ENCODE measurements around the gene CACNB3.
A peak's percentile ranks its signal among the peaks of the same experiment; 100 is the strongest.

The CACNB3 gene

DNA sequence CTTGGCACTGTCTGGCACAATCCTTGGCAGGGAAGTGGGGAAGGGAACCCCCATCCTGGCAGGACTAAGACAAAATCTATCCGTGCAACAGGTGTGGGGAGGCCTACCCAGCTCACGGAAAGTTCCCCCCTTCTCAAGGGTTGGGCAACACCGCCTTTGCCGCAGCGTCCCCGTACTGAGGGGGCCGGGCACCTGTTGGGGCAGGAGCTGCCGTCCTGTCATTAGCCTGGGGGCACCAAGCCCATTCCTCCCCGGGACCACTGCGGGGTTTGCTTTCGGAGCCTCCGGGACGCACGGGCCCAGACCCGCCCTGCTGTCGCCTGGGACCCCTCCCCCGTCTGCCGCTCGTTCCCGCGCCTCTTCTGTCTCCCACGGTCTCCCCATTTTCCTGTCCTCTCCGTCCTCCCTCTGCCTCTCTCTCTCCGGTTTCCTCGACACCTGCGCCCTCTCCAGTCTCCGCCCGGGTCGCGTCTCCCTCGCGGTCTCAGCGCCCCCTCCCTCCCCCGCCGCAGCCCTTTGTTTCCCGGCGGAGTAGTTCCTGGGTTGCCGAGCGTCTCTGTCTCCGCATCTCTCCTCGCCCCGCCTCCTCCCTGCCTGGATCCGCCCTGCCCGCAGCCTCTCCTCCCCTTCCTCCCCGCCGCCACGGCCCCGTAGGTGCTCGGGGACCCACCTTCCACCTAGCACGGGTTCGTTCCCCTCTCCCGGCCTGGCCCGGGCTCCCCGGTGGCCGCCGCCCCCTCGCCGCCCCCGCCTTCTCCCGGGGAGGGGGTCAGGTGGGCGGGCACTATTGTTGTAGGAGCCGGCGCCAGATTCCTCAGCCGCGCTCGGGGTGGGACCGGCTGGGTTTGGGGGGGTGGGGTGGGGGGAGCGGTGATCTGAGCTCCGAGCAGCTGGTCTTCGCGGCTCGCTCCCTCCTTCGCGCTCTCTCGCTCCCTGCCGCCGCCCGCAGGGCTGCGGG lies at the start of gene CACNB3:
Gene CACNB3 (plus strand): TSS at position 624 of the 958 bp plus-strand sequence. CDS start 434 bp downstream, outside the sequence.
- DNase-seq (ENCODE audit: low read depth in 2 of 2) = peak; percentile 72 to 76

DNA sequence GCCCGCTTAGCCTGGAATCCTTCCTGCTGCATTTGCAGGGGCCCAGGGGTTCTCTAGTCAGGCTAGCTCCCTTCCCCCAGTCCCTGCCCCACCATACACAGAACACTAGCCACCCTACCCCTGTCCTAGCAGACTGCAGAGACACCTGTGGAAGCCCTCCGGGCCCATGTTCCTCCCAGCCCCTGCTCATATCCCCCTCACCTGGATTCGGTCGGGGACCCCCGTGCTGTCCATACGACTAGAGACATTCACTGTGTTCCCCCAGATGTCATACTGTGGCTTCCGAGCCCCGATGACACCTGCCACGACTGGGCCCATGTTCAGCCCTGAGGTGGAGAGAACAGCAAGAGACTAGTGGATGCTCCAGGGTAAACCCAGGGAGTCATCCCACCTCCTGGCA lies 49.6 kb upstream of the CACNB3 start:
- DNase-seq (ENCODE audit: low read depth in 2 of 2) = no peak

DNA sequence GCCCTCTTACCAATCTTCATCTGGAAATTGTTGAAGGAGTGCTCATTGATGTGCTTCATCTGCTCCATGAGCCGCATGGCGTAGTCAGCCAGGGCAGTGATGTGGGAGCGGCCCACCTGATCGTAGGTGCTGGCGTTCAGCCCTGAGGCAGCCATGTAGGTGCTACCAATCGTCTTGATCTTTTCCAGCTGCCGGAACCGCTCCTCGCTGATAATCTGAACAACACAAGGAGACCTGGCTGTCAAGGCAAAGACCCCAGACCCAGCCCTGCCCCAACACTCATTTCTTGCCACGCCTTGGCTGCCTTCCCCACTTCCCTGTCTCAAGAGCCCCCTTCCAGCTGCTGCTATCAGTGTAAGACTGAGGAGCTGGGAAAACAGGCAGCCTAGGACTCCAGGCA lies 47.5 kb upstream of the CACNB3 start:
- no peak for DNase-seq (ENCODE audit: low read depth in 2 of 2)

DNA sequence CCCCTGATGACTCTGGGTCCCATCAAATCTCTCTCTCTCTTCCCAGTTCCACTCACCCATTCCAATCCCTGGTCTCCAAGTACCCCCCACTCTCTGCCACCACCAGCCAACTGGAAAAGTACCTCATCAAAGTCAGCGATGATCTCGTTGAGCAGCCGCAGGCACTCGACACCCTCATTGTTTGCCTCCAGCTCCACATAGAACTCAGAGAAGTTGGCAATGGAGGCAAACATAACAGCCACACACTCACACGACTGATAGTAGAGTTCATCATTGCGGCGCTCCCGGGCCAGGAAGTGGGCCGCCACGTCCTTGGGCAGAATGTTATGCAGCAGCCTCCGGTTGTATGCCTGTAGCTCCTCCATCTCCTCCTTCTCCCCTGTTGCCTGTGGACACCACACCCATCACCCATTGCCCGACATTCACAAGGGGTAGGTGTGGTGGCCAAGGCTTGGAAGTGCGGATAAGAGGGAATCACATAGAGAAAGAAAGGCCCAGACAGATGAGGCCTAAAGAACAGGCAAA lies 46.6 kb upstream of the CACNB3 start:
- DNase-seq (ENCODE audit: low read depth in 2 of 2) = no peak

DNA sequence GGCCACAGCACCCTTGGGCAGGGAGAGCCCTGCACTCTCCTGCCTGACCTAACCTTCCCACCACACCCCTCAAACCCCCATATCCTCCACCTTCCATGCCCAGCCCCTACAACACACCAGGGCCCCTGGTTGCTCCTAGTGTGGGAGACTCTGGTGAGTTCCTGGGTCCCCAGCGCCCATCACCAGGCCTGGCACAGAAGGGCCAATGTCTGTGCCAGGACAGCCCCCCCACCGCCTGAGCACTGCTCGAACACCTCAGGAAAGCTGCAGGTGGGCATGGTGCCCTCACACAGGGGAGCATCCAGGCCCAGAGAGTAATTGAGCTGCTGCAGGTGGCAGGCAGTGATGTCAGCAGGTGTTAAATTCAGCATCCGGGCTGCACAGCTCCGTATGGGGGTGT lies 44.6 kb upstream of the CACNB3 start:
- DNase-seq (ENCODE audit: low read depth in 2 of 2) = no peak

DNA sequence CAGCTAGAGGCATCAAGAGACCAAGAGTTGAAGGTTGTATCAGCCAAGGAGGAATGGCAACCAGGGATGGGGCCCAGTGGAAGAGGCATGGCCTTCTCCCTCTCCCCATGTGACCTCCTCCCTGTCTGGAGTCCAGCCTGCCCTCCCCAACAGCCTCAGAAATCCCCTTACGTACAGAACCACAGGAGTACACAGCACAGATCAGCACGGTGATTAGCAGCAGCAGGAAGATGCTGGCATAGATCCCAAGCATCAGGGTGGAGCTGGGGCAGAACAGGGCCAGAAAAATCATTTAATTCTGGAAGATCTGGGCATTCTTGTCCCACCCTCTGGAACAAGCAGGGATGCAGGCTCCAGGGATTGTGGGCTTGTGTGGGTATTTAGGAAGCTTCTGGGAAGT lies 43.8 kb upstream of the CACNB3 start:
- DNase-seq (ENCODE audit: low read depth in 2 of 2) = no peak

DNA sequence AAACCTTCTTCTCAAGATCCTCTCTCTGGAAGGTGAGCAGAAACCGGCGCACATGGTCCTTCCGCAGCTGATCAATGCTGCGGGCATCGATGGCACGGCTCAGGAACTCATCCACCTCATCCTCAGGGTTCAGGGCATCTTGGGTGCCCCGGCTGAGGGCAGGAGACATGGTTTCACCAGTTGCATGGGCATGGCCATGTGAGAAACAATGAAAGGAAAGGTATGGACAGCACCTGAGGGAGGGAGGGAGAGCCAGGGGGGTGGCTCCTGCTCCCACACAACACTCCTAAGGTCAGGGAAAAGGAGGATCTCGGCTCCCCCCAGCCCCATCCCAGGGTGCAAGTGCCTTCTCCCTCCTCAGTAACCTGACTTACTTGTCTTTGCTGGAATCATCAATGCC lies 43.0 kb upstream of the CACNB3 start:
- no peak for DNase-seq (ENCODE audit: low read depth in 2 of 2)

DNA sequence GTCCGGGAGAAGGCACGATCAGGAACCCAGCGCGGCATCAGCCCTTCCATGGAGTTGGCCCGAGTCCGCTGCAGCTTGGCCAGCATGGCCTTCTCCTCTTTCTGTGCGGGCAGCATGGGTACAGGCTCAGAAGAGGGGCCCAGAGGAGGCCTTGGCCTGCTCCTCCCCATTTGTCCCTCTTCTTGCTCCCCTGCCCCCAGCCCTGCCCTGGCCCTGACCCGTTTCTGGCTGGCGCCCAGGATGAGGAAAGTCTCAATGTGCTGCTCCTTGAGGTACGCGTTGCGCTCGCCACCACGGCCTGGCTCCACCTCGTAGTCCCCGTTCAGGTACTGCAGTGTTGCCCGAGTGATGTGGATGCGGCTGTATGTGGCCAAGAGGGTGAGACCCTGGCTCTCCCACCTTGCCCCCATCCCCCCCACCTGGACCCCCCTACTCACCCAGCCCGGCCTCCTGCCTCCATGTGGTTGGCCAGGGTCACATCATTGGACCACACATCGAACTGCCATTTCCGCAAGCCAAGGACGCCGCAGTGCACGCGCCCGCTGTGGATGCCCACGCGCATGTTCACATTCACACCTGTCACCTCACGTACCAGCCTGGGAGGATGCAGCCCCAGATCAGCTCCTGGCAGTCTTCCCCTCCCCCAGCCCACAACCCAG lies 42.2 kb upstream of the CACNB3 start:
- DNase-seq (ENCODE audit: low read depth in 2 of 2) = no peak

DNA sequence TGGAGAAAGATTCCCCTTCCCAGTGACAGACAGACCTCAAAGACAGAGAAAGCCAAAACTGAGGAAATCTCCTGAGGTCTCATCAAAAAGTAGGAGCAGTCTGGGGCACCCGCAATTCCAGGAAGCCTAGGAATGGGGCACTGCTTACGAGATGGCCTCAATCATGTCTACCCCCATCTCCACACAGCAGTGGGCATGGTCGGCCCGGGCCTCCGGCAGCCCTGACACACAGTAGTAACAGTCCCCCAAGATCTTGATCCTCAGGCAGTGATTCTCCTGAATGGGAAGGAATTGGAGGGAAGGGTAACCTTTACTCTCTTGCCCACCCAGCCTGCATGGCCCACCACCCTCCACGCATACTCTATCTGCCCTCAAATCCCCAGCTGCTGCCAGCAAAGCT lies 41.3 kb upstream of the CACNB3 start:
- no peak for DNase-seq (ENCODE audit: low read depth in 2 of 2)

DNA sequence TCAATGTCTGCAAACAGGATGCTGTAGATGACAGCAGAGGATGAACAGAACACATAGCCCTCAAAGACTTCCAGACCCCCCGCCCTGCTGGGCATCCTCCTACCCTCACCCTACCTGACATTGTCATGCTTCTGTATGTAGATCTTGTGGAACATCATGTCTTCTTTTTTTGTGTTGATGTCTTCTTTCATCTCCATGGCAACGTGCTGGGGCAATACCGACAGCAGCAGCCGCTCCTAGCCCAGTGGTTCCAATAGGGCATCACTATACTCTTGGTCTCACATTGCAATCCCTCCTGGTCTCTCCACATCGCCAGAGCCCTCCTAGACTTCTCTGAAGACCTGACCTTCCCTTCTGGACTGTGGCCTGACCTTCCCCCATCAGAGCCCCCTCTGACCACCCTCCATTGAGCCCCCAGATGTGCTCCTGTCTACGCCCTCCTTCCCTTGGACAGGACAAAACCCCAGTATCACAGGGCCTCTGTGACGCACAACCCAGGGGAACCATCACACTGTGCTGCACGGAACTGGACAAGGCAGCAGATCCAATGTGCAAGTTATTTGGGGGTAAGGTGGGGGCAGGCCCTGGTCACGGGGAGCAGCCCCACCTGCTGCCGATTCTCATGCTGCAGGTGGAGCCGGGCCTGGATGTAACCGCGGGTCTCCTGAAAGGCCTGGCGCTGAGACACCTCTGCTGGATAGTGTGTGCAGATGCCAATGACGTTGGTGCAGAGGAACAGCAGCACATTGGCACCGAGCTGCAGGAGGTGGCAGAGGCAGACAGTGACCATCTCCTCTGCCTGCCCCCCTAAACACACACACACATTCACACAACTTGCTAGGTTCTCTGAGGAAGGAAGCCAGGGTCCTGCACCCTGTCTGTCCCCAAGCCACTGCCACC lies 40.5 kb upstream of the CACNB3 start:
- DNase-seq (ENCODE audit: low read depth in 2 of 2) = no peak

DNA sequence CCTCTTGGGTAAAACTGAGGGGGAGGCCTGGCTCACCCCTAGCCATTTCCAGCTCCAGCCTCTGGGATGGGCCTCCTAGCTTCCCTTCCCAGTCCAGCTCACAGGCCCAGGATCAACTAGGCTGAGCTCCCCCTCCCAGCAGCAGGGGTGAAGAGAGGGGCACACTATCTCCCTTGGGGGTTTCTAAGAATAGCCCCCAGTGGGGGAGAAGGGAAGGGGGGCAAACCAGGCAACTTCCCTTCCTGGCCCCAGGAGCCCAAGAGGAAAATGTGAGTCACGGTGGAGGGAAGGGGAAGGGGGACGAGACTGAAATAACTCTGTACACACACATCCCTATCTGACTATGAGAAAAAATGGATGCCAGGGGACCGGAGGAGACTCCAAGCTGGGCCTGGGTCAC lies 38.4 kb upstream of the CACNB3 start:
- DNase-seq (ENCODE audit: low read depth in 2 of 2) = no peak

DNA sequence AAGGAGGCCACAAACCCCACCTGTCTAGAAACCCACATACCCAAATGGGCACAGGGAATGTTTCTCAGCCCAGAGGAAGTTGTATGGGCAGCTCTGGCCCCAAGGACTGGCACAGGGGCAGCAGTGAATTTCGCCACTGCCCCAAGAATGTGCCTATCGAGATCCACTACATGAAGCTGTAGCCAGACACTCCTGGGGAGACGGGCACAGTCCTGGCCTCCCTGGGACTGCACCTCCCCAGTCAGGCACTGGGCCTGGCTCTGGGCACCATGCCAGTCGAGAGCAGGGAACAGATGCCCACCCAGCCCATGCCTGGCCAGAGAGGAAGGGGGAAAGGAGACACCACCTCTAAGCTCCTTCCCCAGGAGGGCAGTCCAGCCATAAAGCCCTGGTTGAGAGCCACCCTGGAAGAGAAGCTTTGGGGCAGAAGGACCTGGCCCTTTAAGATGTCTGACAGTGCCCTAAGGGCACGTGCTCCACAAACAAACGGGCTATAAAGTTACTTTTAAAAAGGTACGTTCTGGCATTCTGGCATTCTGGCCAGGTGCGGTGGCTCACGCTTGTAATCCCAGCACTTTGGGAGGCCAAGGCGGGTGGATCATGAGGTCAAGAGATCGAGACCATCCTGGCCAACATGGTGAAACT lies 37.8 kb upstream of the CACNB3 start:
- no peak for DNase-seq (ENCODE audit: low read depth in 2 of 2)

DNA sequence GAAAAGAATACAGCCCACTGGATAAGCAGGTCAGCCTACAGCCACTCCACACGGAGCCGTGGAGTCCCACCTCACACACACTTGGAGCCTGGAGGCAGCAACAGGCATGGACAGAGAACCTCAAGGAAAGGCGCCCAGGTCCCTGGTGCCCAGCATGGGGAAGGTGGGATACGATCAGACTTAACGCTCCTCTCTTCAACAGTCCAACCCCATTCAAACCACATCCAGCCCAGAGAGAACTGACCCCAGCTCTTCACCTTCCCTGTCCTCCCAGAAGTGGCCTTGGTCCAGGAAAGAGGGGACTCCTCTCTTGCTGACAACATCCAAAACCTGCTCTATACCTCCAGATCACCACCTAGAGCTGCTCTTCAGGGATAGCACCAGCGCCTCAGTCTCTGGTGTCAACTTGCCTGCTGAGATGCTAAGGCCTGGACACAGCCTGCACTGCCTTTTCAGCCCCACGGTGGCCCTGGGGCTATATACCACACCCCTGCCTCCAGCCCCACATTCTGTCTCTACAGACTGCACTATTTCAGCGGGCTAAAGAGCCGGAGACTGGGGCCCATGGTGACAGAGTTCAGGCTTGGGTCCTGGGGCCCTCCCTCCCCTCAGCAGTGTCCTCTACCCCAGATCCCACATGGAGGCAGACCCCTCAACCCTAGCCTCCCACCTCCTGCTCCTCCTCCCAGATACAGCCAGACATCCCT lies 36.4 kb upstream of the CACNB3 start:
- no peak for DNase-seq (ENCODE audit: low read depth in 2 of 2)

DNA sequence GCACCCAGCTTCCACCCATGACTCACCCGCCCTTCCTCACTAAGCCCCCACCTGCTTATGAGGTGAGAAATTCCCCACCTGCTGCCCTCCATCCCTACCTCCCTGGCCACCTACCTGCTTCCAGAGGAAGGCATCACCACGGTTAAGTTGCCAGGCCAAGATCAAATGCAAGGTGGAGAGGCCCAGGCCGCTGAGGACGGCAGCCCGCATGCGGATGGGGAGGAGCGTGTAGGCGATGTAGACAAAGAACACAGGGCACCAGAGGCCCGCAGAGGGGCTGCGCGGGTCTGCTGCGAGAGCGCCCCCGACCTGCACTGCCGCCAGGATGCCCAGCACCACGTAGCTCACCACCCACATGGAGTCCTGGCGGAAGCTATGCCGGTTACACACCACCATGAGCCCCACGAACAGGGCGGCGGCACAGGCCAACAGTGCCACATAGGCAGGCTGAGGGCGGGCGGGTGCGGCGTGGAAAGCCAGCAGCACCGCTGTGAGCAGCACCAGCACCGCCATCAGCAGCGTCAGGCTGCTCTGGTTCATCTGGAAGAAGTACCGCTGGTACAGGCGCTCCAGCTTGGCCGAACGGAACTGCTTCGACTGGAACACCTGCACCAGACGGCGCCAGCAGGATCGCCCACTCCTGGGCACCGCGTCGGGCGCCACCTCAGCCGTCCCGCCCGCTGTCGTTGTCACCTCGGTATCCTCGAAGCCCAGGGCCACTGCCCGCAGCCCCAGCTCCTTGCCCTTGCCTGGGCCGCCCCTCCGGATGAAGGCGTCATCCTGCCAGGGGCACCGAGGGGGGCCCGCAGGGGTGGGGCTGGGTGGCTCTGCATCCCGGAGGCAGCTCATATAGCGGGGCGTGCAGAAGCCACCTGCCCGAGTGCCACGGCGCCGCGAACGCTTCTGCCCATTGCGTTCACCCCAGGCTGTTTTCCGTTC lies 35.6 kb upstream of the CACNB3 start:
- DNase-seq (ENCODE audit: low read depth in 2 of 2) = no peak

DNA sequence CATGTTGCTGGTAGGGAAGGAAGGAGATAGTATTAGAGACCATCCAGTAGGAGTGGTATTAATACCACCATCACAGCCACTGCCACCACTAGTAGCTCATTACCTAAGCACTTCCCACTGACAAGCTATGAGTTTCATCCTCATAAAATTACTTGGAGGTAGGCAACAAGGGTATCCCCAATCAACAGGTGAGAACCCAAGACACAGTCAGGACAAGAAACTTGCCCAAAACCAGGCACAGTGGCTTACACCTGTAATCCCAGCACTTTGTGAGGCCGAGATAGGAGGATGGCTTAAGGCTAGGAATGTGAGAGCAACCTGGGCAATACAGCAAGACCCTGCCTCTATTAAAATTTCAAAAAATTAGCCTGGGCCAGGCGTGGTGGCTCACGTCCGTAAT lies 34.9 kb upstream of the CACNB3 start:
- DNase-seq (ENCODE audit: low read depth in 2 of 2) = no peak

DNA sequence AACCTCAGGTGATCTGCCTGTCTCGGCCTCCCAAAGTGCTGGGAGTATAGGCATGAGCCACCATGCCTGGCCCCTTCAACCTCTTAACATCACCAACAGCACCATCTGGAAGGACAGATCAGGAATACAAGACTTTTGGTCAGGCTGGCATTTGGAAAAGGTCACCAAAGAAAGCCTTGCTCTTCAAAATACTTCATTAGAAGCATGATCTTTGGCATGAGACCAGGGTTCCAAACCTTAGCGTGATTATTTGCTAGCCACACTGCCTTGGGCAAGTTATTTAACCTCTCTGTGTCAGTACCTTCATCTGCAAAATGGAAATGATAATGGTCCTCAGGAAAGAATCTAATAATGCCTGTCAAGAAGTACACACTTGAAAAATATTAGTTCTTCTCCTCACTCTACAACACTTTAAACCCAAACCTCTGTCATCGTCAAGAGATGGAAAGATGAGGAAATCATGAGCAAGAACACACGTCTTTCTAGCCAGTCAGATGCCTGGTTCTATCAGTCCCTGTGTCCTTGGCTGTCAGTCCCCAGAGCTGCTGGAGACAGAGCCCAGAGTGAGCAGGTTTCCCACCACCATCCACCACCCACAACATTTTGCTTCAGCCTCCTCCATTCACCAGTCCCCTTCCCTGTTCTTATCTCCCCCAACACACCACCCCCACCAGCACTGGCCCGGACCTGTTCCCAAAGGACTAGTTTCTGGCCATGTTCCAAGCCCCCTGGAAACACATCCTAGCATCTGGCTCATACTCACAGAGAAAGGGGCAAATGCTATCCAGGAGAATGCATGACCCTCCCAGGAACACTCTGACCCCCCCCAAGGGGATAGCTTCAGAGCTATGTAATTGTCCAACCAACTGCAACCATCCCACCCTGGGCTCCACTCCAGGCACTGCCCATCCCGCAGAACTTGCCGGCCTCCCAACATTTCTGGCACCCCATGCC lies 31.4 kb upstream of the CACNB3 start:
- no peak for DNase-seq (ENCODE audit: low read depth in 2 of 2)

DNA sequence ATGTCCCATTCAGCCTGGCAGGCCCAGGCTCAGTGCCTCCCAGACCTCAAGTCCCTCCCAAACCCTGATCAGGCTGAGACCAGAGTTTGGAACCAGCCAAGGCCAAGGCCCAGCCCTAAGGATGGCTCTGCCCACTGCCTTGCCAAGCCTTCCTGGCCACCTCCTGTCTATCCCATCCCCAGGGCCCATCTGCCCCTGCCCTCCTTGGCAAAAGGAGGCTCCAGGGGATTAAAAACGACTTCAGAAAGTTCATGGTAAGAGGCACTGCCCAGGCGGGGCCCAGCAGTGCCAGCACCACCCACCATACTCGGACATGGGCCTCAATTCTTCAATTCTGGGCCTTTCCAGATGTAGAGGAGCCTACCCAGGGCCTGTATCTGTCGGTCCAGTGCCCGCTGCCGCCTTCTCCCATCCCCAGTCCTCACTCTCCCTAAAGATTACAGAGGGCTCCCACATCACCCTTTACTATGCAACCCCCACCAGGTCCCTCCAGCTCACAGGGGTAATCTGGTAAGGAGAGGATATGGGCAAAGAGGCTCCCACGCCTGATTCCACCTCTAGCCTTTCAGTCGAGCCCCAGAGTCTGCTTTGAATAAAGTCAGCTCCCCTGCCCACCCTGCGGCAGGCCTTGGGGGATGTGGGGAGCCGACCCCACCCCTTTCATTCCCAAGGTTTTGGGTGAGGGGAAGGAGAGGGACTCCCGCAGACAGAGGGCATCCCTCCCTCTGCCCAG lies 30.3 kb upstream of the CACNB3 start:
- DNase-seq (ENCODE audit: low read depth in 2 of 2) = no peak

DNA sequence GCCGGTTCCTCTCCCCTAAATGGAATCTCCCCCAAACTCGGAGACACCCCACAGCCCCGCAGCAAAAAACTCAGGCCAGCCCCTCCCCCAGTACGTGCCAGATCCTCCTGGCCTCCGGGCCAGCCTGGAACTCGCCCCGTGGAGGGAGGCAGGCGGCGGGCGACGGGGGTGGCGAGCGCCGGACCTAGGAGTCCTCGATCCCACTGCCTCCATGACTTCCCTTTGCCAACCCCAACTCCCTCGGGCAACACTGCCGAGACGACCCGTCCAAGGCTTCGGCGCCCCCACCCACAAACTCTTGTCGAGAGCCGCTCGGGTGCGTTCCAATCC lies 29.8 kb upstream of the CACNB3 start:
- no peak for DNase-seq (ENCODE audit: low read depth in 2 of 2)

All from stimulated activated CD4-positive, alpha-beta T cell treated with anti-CD3 and anti-CD28 coated beads, Interleukin-4, amount 100 ng/mL, for 48 hours (primary cell).